Activated CD4-positive, CD25-positive, alpha-beta regulatory T cell treated with anti-CD3 and anti-CD28 coated beads, Interleukin-2, amount 50 U/mL, for 16 hours (primary cell): Measurements from ENCODE around the gene LRIG1.
A peak's percentile ranks its signal among the peaks of the same experiment; 100 is the strongest.
"Not testable (repeated sequence)": the region's sequence is repeated elsewhere in the genome, so short reads cannot be mapped to it uniquely, and the experiment has no call there.

Experiments used
- DNase-seq: peaks from one replicate; pipeline ENCODE4 v3.0.0-alpha.2; 2020; ENCODE audit warnings: low read depth, low spot score

The LRIG1 gene

GRCh38 chr3:66423791-66424190 is 77.0 kb downstream of the LRIG1 start:
- DNase-seq, result no peak

- DNase-seq, result not testable (repeated sequence)
Measured at GRCh38 chr3:66421893-66422292, 78.9 kb downstream of the LRIG1 start.

- DNase-seq, result not testable (repeated sequence)
Measured at GRCh38 chr3:66421144-66421543, 79.7 kb downstream of the LRIG1 start.

- DNase-seq, result no peak
Measured at GRCh38 chr3:66419036-66419435, 81.8 kb downstream of the LRIG1 start.

- DNase-seq, result no peak
Measured at GRCh38 chr3:66418475-66418931, 82.3 kb downstream of the LRIG1 start.

DNA sequence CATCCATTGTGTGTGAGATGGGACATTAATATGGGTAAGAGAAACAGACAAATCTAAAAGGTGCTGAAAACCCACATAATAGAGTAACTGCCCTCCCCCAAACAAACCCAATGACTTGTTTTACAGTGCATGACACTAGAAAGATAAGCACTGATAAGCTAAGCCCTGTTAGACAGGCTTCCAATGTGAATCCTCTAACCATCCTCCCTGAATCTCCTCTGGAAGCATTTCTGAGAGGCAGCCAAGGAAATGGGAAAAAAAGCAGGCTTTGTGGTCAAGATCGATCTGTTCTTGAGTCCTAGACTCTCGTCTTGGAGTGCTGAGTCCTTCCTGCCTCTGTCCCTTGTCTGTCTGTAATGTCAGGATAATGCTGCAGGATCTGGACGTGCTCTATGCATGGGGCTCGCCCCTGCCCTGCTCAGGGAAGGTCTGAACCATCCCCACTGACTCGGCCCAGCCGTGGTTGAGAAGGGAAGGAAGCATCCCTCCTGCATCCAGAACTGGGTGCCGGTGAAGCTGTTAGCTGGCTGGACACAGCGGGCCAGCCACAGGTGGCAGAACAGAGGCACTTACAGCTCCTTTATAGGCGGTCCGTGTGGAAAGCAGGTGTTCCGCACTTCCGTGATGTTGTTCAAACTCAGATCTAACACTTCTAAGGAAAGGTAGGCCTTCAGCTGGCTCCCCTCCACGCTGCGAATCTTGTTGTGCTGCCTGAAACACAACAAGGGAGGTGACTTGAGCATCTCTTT is 84.1 kb downstream of the LRIG1 start:
- no peak for DNase-seq

GRCh38 chr3:66415867-66416428 is 84.9 kb downstream of the LRIG1 start:
- DNase-seq, result no peak

DNA sequence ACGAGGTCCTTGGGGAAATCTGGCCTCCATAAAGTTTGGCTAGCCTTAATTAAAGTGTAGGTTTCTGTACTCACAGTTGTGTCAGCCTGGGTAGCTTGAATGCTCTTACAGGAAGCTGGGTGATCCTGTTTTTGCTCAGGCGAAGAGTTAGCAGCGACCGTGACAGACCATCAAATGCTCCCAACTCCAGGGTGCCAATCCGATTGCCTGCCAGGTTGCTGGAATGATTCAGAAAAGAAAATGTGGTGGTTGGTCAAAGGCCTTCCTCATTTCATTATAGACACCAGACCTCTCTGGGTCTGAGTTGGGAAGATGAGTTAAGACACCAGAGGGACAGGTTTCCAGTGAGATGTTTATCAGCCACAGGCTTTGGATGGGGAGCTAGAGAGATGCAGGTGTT is 86.0 kb downstream of the LRIG1 start:
- DNase-seq, result no peak

GRCh38 chr3:66413151-66413751 is 87.6 kb downstream of the LRIG1 start:
- no peak for DNase-seq

- no peak for DNase-seq
Measured at GRCh38 chr3:66411961-66412887, 88.6 kb downstream of the LRIG1 start.

DNA sequence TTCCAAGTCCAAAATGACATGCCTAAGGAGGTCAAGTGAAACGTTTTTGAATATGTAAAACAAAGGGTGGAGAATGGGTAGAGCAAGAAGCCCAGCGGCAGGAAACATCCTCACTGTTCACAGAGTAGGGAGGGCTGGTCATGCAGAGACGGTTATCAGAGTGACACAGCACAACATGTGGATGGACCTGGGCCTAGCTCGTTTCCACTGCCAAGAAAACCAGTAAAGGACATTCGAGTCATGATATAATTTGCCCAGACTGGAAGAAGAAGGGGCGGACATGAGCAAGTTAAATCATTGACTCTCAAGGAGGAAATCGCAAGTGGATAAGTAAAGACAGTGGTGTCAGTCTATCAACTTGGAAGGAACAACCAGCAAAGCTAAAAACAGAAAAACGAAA is 89.3 kb downstream of the LRIG1 start:
- no peak for DNase-seq

DNA sequence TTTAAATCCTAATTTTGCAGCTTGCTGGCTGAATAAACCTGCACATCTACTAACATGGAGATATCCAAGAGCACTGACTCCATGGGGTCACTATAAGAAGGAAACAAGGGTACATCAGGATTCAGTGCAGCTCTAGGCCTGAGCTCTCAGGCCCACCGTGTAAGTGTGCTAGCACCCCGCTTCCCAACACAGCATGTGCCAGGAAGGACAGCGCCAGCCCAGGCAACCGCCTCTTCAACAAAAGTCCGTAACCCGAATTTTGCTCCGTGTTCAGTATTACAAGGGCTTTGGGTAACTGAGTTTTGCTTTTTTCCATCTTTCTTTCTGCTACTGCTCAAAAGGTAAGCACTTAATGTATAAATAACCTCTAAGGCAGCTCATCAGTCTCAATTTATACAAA is 89.8 kb downstream of the LRIG1 start:
- no peak for DNase-seq

GRCh38 chr3:66409771-66410754 is 90.8 kb downstream of the LRIG1 start:
- DNase-seq, result no peak

DNA sequence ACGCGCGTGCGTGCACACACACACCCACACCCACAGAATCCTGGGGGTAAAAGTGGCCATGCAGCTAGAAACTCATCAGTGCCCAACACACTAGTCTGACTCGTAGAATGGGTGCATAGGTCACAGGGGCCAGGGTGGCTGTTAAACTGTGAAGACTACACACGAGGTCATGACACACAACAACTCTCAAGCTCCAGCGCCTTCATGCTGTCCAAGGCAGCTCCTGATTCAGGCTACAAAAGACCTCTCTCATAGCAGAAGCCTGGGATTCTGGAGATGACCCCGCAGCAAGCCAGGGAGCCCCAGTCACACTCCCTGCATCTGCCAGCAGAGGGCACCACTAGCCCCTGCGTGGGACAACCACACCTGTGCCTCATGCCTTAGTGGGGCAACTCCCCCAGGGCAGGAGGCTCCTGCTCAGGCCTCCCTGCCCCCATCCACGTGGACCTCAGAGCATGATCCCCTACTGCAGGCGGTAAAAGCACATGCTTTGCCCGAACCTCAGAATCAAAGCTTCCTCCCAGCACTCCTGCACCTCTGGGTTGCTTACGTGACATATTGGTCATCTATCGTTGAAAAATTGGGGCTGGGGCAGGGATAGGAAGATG is 93.1 kb downstream of the LRIG1 start:
- DNase-seq, result peak; percentile 61

DNA sequence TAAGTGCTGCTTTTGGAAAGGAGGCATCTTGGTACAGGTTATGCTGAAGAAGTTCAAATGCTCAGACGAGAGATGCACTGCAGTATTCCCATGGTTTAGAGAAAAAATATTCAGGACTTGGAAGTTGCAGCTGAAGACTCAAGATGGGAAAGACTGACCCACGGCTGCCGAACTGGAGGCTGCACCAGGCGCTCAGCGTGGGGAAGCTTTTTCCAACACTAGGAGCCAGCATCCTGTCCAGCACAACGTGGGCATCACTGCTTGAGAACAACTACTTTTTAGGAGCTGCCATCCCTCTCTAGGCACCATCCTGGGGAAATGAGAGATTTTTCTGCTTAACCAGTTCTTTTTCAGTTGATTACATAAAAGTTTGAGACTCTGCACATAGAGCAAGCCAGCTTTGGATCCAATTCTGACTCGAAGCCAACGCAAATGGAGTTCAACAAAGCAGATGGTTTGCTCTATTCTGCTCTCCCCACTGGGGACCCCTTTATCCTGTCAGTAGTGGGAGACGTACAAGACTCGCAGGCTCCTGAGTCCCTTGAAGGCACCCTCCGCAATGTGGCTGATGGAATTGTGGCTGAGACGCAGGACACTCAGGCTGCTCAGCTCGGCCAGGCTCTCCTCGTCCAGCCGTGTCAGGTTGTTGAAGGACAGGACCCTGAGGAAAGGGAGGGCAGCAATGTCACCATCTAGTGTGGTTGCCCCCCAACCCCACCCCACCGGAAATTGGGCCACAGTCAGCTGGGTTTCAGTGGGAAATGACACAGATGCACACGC is 93.8 kb downstream of the LRIG1 start:
- no peak for DNase-seq

- DNase-seq, result no peak
Measured at GRCh38 chr3:66406163-66406562, 94.7 kb downstream of the LRIG1 start.

GRCh38 chr3:66405701-66406091 is 95.1 kb downstream of the LRIG1 start:
- DNase-seq, result no peak

DNA sequence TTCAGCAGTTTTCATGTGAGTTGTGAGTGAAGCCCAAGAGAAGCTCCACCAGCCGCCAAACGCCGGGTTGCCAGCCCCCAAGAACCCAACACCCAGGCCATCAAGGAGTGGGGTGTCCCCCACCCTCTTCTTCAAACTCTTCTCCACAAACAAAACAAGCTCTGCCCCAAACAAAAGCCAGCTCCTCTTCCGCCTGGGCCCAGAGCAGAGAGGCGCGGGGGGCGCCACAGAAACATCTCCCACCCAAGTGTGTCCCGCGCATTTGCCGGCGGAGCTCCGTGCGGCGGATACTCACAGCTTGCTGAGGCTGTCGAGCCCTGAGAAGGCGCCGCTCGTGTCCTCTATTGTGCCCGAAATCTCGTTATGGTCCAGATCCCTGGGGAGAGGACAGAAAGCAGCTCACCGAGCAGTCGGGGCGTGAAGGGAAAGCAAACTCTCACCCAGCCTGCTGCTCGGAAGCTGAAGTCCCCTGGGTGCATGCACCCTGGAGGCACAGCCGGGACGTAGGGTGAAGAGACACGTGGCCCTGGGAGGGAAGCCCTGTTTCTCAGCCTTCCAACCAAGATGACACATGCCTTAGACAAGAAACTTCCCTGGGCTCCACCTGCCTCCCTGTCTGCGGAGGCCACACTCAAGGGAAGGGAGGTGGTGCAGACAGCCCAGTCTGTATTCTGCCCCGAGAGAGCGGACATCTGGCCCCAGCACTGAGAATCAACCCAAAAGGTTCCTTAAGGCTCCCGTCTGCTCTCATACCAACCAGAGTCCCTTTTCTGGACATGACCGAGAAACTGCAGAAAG is 95.7 kb downstream of the LRIG1 start:
- no peak for DNase-seq

GRCh38 chr3:66404197-66404596 is 96.6 kb downstream of the LRIG1 start:
- DNase-seq, result no peak
